Effector CD4-positive, alpha-beta T cell (primary cell): ENCODE results near the gene CCDC92.

Experiments
- DNase-seq: peaks from one replicate; pipeline ENCODE4 v3.0.0-alpha.2; 2020
- total RNA-seq: gene quantifications from one replicate; lab custom pipeline; 2026; lab: John Stamatoyannopoulos, UW

CCDC92 gene
- 22.5 reads per million, percentile 49 among the genes with 10 or more reads in this experiment for total RNA-seq

GRCh38 chr12:123972457-123973401 is at the start of gene CCDC92, which contains the start of gene ZNF664:
Gene CCDC92 (minus strand): TSS chr12:123972831. CDS start chr12:123944305, 28,526 bp downstream.
Gene ZNF664 (plus strand): TSS chr12:123973215. CDS start chr12:124012145, 38,930 bp downstream.
- peak; percentile 89 for DNase-seq

- DNase-seq: no peak
These were observed 49.5 kb upstream of the CCDC92 start for GRCh38 chr12:124022161-124022560.

GRCh38 chr12:124021007-124021406 is 48.4 kb upstream of the CCDC92 start:
- DNase-seq: no peak

- DNase-seq: no peak
These were observed 47.9 kb upstream of the CCDC92 start for GRCh38 chr12:124020514-124020949.

- DNase-seq: no peak
These were observed 46.5 kb upstream of the CCDC92 start for GRCh38 chr12:124019115-124019514.

- DNase-seq: no peak
These were observed 45.9 kb upstream of the CCDC92 start for GRCh38 chr12:124018539-124018938.

- DNase-seq: no peak
These were observed 44.4 kb upstream of the CCDC92 start for GRCh38 chr12:124017064-124017463.

- no peak for DNase-seq
These were observed 43.1 kb upstream of the CCDC92 start for GRCh38 chr12:124015494-124016461.

GRCh38 chr12:124013073-124013472 is 40.4 kb upstream of the CCDC92 start:
- DNase-seq: no peak

GRCh38 chr12:124011435-124012115 is 38.9 kb upstream of the CCDC92 start:
- DNase-seq: no peak

- no peak for DNase-seq
These were observed 38.1 kb upstream of the CCDC92 start for GRCh38 chr12:124010687-124011086.

- DNase-seq: no peak
These were observed 37.1 kb upstream of the CCDC92 start for GRCh38 chr12:124009781-124010180.

- no peak for DNase-seq
These were observed 36.0 kb upstream of the CCDC92 start for GRCh38 chr12:124008595-124008994.

GRCh38 chr12:124007826-124008570 is 35.4 kb upstream of the CCDC92 start:
- DNase-seq: no peak

- DNase-seq: no peak
These were observed 34.4 kb upstream of the CCDC92 start for GRCh38 chr12:124006846-124007713.

GRCh38 chr12:124006085-124006845 is 33.6 kb upstream of the CCDC92 start:
- no peak for DNase-seq

- no peak for DNase-seq
These were observed 31.7 kb upstream of the CCDC92 start for GRCh38 chr12:124004233-124004875.

GRCh38 chr12:124002654-124003053 is 30.0 kb upstream of the CCDC92 start:
- no peak for DNase-seq

- no peak for DNase-seq
These were observed 29.5 kb upstream of the CCDC92 start for GRCh38 chr12:124002021-124002644.
